Fibroblast of lung (primary cell): Measurements from ENCODE around the gene KCNN3.

Source experiments
- EZH2 ChIP-seq: IDR thresholded peaks from 2 replicates; pipeline ENCODE4 v1.5.1; 2012; ENCODE audit warnings: low read length, control low read depth, mild to moderate bottlenecking; ENCODE audit errors: missing control alignments
- TF ChIP-seq, protein P1 (sequence below), 2 donors: IDR thresholded peaks in 1 of 2; conservative IDR thresholded peaks in 1 of 2; 1 replicate in 1 of 2; 2 replicates in 1 of 2; pipeline ENCODE4 v1.5.1; 2011 to 2012; ENCODE audit warnings: low read length in 2 of 2, control low read depth in 1 of 2, inconsistent platforms in 1 of 2, low read depth in 1 of 2, mild to moderate bottlenecking in 1 of 2

DNA sequence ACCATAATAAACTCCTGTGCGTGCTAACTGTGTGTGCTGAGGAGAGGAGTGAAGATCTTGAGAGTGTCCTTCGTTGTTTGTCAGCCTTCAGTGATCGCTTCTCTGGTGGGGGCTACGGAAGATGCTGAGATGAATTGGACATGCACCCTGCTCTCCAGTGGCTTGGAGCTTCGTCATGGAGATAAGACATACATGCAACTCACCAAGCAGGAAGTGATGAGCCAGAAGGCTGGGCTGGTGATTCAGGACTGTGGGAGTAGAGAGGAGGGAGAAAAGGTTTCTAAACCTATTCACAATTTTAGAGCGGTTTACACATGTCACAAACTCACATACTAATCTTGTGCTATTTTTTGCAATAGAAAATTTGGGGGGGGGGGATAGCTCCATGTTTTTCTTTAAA, 133.2 kb downstream of the KCNN3 start:
- no peak for TF ChIP-seq EZH2
- TF ChIP-seq, protein P1, sequence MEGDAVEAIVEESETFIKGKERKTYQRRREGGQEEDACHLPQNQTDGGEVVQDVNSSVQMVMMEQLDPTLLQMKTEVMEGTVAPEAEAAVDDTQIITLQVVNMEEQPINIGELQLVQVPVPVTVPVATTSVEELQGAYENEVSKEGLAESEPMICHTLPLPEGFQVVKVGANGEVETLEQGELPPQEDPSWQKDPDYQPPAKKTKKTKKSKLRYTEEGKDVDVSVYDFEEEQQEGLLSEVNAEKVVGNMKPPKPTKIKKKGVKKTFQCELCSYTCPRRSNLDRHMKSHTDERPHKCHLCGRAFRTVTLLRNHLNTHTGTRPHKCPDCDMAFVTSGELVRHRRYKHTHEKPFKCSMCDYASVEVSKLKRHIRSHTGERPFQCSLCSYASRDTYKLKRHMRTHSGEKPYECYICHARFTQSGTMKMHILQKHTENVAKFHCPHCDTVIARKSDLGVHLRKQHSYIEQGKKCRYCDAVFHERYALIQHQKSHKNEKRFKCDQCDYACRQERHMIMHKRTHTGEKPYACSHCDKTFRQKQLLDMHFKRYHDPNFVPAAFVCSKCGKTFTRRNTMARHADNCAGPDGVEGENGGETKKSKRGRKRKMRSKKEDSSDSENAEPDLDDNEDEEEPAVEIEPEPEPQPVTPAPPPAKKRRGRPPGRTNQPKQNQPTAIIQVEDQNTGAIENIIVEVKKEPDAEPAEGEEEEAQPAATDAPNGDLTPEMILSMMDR (conservative IDR thresholded peaks at IDR 0.05 in 1 of 2, IDR thresholded peaks at IDR 0.05 in 1 of 2; ENCODE audit: low read depth in 1 of 2, low read length in 2 of 2) = no peak
